ENCODE results near the gene GGACT.

Gene GGACT

DNA sequence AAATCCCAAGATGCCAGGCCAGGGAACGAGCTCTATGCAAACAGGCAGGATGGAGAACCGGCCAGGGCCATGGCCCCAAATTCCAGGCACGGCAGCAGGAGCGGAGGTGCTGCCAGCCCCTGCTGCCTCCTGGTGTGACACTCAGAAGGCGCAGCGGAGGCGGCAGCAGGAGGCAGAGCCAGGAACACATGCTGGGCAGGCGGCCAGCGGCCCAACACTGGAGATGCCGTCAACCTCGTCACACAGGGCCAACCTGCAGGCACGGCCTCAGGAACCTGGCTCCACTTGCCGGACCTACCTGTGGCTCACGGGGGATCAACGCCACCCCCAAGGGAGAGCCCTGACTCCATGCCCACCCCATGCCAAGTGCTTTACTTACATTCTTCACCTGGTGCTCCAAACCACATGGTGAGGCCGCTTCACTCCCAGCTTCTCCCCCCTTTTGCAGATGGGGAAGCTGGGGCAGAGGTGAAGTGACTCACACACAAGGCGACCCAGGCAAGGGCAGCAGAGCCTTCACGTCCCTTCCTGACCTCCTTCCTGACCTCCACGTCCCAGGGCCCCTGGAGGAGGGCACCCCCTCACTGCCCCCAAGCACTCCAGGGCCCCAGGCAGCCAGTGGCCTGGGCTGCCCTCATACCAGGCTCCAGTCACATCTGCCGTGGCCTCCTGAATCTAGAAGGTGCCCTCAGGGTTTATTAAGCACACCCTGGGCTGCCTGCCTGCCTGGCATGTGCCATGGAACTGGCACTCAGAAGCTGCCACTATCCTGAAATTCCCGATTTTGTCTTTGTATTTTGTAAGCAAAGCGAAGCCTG lies 43.5 kb downstream of the GGACT start:
- H3K4me3 ChIP-seq (ENCODE audit: low read depth, low read length), result no peak overlapping the region
- TF ChIP-seq, protein P1, sequence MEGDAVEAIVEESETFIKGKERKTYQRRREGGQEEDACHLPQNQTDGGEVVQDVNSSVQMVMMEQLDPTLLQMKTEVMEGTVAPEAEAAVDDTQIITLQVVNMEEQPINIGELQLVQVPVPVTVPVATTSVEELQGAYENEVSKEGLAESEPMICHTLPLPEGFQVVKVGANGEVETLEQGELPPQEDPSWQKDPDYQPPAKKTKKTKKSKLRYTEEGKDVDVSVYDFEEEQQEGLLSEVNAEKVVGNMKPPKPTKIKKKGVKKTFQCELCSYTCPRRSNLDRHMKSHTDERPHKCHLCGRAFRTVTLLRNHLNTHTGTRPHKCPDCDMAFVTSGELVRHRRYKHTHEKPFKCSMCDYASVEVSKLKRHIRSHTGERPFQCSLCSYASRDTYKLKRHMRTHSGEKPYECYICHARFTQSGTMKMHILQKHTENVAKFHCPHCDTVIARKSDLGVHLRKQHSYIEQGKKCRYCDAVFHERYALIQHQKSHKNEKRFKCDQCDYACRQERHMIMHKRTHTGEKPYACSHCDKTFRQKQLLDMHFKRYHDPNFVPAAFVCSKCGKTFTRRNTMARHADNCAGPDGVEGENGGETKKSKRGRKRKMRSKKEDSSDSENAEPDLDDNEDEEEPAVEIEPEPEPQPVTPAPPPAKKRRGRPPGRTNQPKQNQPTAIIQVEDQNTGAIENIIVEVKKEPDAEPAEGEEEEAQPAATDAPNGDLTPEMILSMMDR (conservative IDR thresholded peaks at IDR 0.05; ENCODE audit: low read depth, low read length), result no peak
- peak; percentile 50 for DNase-seq (ENCODE audit: low read depth)

DNA sequence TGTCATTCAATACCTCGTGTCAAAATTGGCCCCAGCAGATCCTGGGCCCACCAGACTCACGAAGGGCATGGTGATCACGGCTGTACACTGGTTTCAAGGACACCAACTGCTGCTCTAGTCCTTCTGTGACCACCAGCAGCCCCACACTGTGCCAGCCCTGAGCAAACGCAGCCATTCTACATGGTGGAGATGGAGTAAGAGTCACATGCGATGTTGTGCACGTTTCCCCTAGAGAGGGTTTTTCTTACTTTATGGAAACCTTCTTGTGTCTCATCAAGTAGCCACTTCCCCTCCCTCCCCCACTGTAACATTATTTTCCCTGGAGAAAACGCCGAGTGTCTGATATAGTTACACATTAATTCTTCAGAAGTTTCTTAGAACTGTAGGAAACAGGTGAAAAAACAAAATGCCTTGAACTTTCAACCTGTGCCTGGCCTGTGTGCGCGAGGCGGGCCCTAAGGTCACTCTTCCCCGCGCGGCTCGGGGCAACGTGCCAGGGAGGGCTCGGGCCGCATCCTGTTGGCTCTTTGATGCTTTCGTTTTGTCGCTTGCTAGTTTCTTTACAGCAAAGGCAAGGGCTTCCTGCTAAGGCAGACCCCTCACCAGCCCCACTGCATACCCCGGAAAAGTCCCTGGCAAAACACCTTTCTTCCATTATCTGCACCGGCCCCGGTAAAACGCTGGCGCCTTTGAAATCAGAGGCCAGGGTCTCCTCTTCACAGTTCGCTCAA lies 44.6 kb downstream of the GGACT start:
- peak; percentile 61 for DNase-seq (ENCODE audit: low read depth)
- H3K4me3 ChIP-seq (ENCODE audit: low read depth, low read length), result peak overlapping the region; percentile 30
- TF ChIP-seq, protein P1 (conservative IDR thresholded peaks at IDR 0.05; ENCODE audit: low read depth, low read length), result no peak

DNA sequence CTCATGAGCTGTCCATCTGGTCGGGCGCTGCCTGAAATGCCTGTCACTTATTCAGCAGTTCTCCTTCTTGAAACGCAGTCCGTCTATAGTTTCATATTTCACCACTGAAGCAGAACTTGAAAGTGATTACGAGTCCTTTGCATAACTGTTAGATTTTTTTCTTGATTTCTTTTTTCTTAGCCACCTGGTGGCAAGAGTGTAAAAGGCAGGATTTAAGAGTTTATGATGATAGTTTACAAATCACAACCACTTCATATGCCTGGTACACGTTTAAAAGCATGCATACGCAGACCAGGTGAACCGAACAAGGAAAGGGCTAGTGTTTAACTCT lies 45.8 kb downstream of the GGACT start:
- peak; percentile 88 for DNase-seq (ENCODE audit: low read depth)
- H3K4me3 ChIP-seq (ENCODE audit: low read depth, low read length), result no peak overlapping the region
- TF ChIP-seq, protein P1 (conservative IDR thresholded peaks at IDR 0.05; ENCODE audit: low read depth, low read length), result peak; percentile 61

DNA sequence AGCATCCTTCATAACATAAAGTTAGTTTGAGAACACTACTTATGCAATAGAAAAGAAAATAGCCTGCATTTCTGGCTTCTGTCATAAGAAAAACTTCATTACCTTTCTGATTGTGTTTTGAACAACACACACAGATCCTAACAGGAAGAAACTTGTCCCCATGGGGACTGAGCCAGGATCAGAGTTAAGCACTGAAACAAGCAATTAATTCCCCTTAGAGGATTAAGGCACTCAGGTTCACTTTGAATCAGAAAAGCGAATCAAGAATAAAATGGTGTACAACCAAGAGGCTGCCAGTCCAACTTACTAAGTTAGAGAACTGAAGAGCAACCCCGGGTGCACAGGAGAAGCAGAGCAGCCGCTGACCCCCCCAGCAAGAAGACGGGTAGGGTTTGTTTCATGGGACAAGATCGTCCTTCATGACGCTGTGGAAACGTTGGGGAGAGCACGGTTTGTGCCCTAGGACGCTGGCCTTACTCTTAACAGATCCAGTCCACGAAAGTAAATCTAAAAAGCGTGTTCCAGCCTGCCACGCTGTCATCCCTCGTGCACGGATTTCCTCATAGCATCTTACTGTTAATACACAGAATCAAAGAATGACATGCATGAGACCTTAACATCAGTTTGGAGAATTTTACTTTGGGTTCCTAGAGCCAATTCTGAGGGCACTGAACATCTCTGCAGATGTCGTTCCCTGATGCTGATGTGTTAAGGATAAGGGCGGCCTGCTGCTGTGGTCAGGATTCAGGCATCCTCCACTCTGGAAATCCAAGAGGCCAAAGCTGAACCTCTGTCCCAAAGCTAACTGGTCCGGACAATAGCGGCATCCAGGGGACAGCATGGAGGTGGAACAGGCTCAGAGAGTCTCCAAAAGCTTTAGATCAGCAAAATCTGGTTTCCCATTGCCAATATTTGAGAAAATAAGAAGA lies 46.4 kb downstream of the GGACT start:
- no peak overlapping the region for H3K4me3 ChIP-seq (ENCODE audit: low read depth, low read length)
- no peak for DNase-seq (ENCODE audit: low read depth)
- TF ChIP-seq, protein P1 (conservative IDR thresholded peaks at IDR 0.05; ENCODE audit: low read depth, low read length), result no peak

DNA sequence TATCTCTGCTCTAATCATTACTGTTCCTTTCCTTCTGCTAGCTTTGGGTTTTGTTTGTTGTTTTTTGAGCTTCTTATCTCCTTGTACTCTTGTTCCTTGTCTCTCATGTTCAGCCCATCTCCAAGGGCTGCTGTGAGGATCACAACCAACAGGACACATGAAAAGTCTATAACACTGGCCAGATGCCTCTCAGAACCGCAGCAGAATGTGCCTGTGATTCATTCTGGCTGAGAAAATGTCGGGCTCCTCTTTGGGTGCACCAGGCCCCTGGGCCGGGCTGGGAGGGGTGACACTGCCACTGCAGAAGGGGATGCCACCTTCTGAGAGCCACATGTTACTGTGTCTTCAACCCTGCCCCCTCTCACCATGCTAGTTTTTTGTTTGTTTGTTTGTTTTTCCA lies 48.0 kb downstream of the GGACT start:
- TF ChIP-seq, protein P1 (conservative IDR thresholded peaks at IDR 0.05; ENCODE audit: low read depth, low read length), result no peak
- DNase-seq (ENCODE audit: low read depth), result peak; percentile 74
- H3K4me3 ChIP-seq (ENCODE audit: low read depth, low read length), result no peak overlapping the region

DNA sequence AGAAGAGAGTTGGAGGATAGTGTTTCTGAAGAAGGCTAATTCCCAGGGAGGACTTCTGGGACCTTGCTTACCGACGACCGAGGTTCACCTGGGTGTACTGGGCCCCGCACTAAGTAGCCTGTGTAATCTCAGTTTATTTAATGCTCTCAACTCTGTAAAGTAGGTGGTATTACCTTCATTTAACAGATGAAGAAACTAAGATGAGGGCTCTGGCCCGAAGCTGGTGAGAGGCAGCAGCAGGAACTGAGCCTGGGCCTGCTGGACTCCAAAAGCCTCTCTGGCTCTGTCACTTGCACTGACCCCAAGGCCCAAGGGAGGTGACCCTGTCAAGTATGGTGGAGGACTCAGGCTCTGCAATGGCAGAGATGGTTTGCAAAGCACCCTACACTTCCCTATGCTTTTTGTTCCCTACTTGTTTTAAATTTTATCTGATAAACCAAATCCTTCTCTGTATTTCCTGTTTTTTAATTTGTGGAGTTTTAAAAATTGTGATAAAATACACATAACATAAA lies 50.6 kb downstream of the GGACT start:
- H3K4me3 ChIP-seq (ENCODE audit: low read depth, low read length), result no peak overlapping the region
- DNase-seq (ENCODE audit: low read depth), result no peak
- TF ChIP-seq, protein P1 (conservative IDR thresholded peaks at IDR 0.05; ENCODE audit: low read depth, low read length), result no peak
